NCI-H1930 (cell line): ENCODE measurements around the gene CDK5RAP2.

Source experiments
- DNase-seq, 2 experiments: peaks; one replicate each; lab custom pipeline; 2025; lab: John Stamatoyannopoulos, UW

Gene CDK5RAP2

DNA sequence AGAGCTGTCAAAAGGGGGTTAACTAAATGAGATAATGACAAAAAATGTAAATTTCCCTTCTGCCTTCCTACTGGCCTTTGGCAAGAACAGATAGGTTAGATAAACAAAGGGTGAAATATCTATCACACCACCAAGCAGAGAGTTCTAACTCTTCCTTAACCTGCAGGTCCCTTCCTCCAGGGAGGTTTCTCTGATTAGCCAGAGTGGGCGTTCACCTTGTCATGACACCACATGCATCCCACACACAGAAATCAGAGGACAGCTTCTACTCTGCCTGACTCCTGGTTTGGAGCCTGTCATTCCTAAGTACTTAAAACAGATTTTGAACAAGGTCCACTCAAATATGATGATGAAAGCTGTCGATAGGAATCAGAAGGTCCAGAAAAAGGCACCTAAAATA, 180.0 kb downstream of the CDK5RAP2 start:
- no peak for DNase-seq

DNA sequence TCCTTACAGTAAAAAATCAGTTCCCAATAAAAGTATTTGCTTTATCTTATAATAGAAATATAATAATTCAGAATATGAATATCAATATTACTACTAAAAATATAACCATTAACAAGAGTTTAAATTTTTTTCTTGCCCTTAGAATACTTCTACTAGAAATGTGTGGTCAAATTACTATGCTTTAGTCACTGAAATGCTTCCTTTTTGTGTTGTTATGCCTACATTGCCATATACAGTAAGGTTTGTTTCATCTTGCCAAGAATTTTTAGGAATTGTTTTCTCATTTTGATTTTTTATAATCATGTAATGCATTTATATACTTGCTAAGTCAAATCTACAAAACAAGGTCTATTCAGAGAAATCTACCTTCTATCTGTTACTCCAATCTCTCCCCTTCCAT, 181.7 kb downstream of the CDK5RAP2 start:
- no peak for DNase-seq

DNA sequence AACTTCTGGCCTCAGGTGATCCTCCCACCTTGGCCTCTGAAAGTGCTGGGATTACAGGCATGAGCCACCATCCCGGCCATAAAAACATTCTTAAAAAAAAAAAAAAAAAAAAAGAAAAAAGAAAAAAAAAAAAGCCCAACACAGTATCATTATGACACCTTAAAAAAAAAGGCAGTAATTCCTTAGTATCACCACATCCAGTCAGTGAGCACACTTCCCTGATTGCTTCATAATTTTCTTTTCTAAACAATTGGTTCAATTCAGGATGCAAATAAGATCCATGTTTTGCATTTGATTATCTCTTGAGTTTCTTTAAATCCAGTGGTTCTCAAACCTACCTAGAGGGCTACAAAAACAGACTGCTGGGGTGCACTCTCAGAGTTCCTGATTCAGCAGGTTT, 182.5 kb downstream of the CDK5RAP2 start:
- no peak for DNase-seq

DNA sequence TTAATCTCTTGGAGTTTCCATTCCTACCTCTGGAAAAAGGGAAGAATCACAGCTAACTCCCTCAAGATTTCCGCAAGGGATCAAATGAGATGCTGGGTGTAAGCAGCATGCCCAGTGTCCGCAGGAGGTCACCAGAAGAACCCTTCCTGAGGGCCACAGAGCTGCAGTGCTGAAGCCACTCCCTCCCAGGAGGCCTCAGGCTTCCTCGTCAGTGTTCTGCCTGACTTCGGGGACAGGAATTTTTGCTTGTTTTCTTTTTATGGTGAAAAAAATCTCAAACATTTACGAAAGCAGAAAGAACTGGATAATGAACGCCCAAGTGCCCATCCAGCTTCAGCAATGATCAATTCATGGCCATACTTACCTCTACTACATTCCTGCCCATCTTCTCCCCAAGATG, 183.0 kb downstream of the CDK5RAP2 start:
- no peak for DNase-seq

DNA sequence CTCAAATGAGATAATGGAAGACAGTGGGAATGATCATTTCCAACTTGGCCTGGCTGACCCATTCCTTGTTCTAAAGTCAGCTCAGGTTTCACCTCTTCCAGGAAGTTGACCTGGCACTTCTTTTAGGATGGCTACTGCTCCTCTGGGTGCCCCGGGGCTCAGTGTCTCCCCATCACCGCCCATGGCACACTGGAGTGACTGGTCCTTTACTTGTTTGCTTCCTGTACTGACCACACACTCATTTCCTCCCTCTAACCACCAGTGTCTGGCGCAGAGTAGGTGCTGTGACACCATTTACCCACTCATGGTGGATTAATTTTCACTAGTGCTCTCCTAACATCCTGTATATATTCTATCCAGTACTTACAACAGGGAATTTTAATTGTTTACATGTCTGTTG, 183.5 kb downstream of the CDK5RAP2 start:
- DNase-seq: no peak

DNA sequence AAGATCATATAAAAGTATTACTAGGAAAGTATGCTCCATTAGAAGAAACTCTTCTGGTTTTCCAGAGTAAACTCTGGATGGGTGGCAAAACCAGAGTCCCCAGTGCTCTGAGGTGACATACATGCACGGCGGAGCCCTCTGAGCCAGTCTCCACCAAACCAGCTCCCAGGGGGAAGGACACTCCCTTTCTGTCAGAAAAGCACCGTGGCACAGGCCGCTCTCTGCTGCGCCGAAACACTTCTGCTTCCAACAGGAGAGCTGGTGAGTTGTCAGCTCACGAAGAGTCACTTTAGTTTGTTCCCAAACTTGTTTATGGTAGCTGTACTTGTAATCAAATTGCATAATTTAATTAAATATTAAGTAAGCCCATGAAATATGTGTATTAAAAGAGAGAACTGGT, 184.6 kb downstream of the CDK5RAP2 start:
- no peak for DNase-seq

DNA sequence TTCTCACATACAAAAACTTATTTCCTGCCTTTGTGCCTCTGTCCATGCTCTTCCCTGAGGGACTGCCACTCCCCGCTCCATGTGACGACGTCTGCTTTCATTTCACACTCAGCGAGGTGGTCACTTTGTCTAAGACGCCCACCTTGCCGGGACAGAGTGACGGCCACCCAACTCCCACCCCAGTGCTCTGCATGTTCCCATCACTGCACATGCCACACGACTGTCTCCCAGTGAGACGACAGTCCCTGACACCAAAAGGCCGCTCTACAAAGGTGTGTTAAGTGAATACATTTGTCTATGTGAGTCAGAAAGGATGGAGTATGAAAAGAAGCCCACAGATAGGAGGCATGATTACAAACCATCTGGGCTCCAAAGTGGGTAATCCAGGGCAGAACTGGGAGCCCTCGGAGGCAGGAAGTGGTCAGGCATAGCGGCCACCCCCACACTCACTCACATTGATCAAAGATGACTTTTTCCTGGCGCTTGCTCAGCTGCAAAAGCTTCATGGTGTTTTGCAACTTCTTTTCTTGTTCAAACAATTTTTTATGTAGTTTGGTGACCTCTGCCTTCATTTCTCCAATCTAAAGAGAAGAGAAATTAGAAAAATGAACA, 185.8 kb downstream of the CDK5RAP2 start:
- no peak for DNase-seq

DNA sequence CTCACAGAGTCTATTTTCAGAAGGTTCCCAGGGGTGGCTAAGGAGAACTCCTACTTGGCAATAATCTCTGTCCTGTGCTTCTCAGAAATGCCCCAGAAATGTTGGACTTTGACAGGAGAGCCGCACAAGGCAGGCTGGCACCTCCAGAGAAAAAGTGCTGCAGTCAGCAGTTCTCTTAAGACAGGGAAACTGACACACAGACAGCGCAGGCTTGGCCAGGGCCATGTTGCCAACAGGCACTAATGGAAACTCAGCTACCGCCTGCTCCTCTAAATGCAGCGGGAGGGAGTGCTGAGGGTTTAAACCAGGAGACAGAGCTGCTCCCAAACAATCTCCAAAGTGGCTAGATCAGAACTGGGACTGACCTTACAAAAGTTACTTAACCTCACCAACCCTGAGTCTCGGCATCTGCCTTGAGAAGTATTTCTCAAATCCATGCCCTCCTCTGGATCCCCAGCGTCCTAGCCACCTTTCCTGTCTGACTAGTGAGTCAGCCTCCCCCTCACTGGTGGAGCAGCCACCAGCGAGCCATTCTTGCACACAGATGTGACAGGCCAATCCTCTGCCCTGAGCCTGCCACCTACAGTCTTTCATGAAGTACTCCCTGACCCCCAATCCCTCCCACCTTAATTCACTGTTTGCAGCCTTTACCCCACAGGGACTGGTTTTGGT, 186.4 kb downstream of the CDK5RAP2 start:
- no peak for DNase-seq

DNA sequence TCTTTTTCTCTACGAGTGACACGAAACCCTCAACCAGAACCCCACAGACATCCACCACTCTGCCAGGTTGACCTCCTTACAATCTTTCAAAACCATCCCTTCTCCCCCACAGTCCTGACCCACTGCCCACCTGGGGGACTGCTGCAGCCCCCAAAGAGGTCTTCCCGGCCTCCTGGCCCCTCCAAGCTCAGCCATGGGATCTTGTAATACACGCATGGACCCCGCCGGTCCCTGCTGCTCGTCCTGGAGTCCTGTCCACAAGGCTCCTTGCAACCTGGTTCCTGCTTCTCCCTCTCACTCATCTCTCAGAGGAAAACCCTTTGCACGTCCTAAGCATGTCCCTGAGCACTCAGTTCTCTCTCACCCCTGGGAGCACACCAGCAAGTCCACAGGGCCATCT, 187.3 kb downstream of the CDK5RAP2 start:
- no peak for DNase-seq

DNA sequence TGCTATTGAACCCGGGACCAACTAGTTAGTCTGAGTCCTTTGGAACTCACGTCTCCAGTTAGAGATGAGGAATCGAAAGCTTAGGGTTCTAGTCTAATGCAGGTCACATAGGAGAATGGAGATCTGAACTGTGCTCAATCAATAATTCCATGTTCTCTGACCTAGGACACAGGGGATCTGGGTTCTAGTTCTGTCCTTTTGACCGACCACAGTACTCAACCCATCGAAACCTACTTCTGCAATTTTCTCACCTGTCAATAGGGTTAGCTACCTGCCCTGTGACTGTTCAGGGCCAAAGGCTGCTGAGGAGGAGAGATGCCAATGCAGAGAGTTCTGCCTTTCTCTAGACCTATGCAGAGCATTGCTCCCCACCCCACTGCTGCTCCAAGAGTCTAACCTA, 187.7 kb downstream of the CDK5RAP2 start:
- DNase-seq: no peak

DNA sequence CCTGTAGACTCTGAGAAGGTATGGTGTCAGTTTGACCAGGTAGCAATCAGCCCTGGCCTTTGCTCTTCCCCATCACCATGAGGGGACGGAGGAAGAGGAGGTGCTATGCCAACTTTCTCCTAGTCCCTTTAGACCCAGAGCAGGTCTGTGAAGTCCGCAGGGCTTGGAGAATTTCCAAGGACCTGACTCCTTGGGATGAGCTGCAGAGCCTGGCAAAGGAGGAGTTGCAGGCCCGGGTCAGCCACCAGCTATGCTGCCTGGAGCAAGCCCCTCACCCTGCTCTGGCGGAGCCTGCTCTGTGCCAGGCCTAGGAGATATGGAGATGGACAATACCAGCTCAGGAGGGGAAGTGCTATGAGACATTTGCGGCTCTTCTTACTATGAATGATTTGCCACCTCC, 188.3 kb downstream of the CDK5RAP2 start:
- no peak for DNase-seq

DNA sequence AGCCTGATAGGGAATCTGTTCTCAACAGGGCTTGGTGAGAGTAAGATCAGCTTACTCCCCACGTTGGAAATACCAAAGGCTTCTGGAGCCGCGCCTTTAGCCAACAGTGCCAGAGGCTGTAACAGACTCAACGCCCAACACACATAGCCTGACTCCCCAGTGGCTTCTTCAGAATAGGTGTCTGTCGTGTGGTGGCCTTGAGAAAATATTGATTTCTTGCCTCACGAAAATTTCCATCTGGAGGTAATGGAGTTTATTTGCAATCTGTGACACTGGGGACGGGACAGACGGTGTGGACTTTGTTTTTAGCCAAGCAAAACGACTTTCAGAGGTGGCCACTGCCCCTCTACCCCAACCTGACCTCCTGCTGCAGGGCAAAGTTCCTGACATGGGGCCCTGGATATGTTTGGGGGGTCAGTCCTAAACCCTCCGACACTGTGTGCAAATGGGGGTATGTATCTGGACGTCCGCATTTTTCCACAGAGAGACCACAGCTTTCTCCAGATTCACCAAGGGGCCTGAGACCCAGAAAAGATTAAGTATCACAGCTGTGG, 189.3 kb downstream of the CDK5RAP2 start:
- DNase-seq: no peak

DNA sequence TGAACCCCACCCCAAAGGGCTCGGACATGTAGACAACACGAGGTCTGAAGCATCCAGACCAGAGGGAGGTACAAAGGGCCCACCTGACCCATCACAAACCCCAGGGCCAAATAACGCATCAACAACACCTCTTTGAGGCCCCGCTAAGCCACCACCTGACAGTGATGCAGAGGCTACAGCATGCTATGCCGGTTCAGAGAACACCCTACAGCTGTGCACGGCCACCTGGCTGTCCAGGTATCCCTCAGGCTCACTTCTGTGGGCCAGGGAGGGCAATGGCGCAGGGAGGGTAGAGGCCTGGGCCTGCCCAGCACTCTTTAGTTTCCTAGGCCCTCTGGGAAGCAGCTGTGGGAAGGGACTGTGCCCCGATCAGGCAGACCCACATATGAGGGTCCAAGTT, 190.1 kb downstream of the CDK5RAP2 start:
- no peak for DNase-seq

DNA sequence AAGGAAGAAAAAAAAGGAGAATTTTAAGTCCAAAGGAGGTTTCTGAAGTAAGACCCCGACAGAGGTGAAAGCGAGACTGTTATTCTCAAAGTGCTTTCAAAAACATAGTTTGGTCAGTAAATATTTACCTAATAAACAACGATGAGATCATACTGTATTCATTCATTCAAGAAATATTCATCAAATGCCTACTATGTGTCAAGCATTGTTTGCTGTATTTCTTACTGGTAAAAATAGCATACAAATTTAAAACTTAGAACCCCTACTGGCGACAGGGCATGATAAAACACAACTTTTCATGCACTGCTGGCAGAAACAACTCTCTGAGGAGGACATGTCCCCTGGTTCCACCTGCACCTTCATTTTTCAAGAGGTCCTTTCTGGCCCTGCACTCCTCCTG, 190.7 kb downstream of the CDK5RAP2 start:
- DNase-seq: no peak

DNA sequence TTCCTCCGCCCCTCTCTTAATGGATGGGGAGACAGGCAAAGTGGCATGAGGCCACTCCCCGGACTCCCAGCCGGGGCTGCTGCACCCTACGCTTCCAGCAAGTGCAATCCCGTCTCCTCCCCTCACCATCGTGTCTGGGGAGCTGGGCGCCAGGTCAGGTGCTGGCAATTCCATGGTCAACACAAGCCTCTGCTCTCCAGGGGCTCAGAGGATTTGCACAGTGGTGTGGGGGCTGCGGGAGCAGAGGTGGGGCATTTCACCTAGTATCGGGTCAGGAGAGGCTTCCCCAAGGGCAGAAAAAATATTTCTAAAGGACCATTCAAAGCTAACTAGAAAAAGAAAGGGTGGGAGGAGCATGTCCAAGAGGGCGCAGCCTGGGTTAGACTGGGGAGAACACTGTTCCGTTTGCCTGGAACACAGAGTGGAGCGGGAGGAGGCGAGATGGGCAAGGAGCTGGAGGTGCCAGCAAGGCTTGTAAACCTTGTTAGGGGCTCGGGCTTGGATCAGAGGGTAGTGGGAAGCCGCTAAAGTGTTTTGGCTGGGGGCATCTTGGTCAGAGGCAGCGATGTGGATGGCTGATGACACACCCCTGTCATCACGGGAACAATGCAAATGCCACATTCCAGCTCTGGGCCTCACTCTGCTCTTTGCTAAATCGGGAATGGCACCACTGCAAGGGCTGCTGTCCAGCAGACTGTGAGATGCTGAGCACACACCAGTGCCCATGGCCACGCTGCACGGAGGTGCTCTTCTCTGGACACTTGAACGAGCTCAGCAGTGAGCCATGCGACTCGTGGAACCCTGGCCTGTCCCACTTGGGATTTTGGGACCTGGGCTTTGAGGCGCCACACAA, 191.7 kb downstream of the CDK5RAP2 start:
- peak in 1 of 2 experiments; percentile 14 for DNase-seq

DNA sequence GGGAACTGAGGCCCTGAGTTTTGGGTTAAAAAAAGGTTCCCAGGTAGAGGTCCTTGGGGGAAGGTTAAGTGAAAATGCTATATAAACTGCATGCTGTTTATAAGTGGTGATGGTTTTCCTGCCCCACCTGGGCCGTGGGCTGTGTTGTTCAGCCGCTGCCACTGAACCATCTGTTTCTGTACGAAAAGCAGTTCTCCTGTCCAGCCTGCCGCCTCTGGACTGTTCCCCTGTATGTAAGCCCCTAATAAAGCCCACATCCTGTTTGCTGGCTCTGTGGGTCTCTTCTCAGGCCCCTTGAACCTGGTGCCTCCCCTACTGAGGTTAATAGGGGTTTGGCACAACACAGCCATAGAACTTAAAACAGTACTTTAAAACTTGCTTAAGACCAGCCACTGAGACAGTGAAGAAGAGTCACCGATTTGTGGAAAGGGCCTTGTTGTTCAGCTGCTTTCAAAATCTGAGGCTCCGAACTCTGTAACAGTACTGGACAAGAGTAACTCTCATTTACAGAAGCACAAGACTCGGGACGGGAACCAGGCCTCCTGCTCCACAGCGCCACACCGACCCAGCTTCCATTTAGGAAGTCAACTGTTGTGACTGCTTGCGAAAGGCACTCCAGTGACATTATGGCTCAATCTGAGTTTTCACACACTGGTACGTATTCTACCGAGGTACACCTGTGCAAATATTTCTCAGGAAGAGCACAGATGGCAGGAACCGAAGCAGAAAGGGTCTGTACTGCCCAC, 192.5 kb downstream of the CDK5RAP2 start:
- peak; percentile 13 to 40 for DNase-seq

DNA sequence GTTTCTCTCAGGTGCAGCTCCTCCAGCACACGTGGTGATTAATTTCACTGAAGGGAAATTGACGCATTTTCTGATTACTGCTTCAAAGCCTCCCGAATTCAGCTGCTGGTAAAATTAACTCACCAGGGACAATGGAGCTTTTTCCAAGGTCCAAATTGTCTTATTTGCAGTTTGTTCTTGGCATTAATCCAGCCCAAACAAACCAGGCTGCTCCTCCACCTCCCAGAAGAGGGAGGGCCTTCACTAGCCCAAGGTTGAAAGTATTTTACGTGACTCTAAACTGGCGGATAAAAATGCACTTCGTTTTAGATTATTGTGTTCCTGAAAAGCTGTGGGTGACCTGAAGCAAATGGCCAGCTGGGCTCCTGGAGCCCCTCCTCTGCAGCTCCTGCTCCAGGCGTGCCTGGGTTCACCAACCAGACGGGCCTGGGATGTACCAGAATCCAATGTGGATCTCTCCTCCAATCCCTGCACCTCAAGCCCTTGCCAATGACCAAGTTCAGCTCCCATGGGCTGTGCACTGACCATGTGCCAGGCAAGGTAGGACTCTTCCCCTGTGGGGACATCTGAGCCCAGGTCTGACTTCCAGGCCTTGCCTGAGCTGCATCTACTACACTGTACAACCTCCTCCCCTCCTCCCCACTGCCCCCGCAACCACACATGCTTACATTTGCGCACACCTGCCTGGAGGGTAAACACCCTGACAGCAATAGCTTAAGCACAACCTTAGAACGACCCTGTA, 193.4 kb downstream of the CDK5RAP2 start:
- DNase-seq: peak; percentile 67 to 76

DNA sequence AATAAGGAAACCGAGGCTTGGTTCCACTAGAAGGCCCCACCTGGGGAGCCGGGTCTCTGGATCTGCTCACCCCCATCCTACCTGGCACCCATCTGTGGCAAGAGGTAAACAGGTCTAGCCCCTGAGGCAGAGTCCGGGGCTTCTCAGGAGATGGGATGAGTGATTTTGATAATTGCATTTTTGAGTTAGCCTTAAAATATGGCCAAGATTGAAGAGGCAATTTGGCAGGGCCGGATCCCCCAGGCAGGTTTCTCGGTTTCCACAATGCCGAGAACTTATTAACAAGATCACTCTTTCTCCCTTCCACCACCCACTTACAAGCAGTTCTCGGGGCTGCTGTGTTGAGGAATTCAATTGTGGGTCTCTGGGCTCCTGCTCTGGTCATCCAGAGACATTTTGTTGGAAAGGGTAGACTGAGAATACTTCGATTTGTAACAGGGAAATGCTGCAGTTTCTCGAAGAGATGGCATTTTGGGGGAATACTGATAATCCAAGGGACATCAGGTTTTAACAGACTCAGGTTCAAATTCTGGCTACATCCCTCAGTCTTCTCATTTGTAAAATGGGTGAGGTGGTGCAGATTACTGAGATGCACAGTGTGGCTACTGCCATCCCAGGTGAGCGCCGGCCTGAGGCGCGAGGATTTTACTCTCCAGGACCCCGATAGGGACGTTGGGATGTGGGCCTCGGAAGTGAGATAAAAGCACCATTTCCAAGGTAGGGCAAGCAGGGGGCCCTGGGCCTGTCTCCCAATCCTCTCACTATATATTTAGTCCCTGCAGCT, 194.2 kb downstream of the CDK5RAP2 start:
- no peak for DNase-seq

DNA sequence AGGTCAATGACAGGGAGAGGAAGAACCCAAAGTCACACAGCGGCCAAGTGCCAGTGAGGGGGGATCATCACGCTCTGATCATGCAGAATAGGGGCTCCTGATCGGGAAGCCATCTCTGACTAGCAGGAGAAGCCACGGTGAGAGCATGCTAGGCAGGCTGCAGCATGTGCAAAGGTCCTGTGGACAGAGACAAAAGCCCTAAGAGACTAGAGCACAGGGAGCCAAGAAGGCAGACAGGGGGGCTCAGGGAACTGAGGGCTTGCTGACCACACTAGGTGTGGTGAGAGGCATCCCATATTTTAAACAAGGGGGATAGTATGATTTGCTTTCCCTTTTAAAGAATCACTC, 195.1 kb downstream of the CDK5RAP2 start:
- no peak for DNase-seq

DNA sequence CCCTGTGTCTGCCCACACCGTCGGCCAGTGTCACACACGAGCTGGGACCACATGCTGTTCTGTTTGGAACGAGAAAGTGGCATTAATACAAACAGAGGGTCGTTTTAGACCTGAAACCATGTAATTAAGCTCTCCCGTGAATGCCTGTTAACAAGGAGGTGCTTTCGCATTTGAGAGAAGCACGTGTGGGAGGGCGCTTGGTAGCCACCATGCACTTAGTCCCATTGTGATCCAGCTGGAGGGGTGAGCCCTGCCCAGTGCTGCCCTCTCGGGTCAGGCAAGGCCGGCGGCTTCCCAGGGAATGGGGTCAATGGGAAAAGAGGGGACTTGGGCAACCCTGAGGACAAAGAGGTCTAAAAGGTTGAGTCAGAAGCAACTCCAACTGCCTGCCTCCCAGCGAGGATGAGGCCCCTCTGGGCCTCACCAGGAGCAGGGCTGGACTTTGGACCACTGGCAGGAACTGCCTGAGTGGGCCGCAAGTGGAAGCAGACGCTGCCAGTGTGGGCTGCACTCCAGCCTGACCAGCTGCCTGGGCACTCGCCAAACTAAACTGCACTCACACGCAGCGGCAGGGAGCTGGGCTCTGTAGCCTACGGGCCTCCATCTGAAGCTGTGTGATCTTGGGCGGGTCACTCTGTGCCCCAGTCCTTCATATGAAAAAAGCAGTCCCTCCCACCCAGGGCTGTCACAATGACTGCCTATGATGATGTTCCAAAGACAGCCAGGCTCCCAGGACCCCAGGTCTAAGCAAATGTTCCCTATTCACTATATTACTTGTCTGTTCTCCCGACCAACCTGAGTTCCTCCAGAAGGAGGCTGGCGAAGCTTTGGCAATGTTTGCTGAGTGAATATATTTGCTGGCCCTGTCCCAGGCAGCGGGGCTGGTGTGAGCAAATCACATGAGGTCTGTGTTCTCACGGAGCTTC, 195.7 kb downstream of the CDK5RAP2 start:
- DNase-seq: no peak
